ENCODE results near the gene CPED1.

GRCh38 chr7:121083138-121083789, 94.8 kb downstream of the CPED1 start:
- no peak for TF ChIP-seq CTCF (IDR thresholded peaks at IDR 0.05)
- no peak for TF ChIP-seq POLR2A (IDR thresholded peaks at IDR 0.05)

Data from body of pancreas (tissue), 4 donors.